ENCODE data around the gene EIF4B. TPM values are rescaled to one million over a fixed set of nuclear protein-coding genes. Genes with fewer than 3 reads are reported as not detected.

The EIF4B gene
- total RNA-seq, 1 donor from 2014 or later, result 339 TPM

- Histone ChIP-seq H3K4me1 (peaks cover 12% of the 10 kb centered on the region), H3K9me3 (no peaks in the 10 kb centered on the region), H3K36me3 (no peaks in the 10 kb centered on the region), H3K27me3 (no peaks in the 10 kb centered on the region), H3K4me3 (no peak overlapping the region), H3K27ac (no peak overlapping the region)
- no peak for DNase-seq (ENCODE audit: extremely low spot score in 2 of 2)
- TF ChIP-seq POLR2AphosphoS5 (IDR thresholded peaks at IDR 0.05; ENCODE audit: insufficient read depth in 1 of 2, low read depth in 1 of 2) (no peak), POLR2A (IDR thresholded peaks at IDR 0.05) (no peak)
- TF ChIP-seq, protein P1, sequence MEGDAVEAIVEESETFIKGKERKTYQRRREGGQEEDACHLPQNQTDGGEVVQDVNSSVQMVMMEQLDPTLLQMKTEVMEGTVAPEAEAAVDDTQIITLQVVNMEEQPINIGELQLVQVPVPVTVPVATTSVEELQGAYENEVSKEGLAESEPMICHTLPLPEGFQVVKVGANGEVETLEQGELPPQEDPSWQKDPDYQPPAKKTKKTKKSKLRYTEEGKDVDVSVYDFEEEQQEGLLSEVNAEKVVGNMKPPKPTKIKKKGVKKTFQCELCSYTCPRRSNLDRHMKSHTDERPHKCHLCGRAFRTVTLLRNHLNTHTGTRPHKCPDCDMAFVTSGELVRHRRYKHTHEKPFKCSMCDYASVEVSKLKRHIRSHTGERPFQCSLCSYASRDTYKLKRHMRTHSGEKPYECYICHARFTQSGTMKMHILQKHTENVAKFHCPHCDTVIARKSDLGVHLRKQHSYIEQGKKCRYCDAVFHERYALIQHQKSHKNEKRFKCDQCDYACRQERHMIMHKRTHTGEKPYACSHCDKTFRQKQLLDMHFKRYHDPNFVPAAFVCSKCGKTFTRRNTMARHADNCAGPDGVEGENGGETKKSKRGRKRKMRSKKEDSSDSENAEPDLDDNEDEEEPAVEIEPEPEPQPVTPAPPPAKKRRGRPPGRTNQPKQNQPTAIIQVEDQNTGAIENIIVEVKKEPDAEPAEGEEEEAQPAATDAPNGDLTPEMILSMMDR (IDR thresholded peaks at IDR 0.05), result no peak
- intact Hi-C loops (cut with DNase I), result no loop called here
Observed at GRCh38 chr12:52969166-52969795, 37.0 kb upstream of the EIF4B start.

DNA sequence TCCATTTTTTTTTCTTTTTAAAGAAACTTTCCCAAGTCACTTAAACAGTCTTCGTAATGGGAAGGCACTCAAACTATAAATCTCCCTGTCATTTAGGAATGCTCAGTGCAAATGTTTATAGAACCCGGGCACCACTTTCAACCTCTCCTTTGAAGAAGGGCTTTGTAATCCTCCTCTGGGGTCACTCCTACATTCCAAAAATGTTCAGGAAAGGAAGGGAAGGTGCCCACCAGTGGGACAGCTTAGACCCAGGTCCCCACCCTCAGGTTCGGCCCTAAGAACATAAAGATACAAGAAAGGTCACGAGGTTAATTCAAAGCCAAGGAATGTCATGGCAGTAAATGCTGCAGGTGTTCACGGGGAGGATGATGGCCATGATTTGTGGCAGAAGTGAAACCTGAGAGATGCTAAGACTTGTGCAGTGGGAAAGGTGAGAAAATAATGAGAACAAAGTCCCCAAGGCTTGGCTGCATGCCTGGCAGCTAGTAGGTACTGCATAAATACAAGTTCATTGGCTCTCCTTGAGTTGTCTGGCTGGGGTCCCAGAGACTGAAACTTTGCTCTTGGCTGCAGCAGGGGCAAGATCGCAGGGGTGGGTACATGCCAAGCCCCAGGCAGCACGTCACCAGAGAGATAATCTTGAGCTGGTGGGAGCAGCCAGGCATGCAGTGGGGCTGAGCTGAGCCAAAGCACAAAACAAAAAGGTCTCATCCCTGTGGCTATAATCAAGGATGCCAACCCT, 36.3 kb upstream of the EIF4B start:
- intact Hi-C loops (cut with DNase I), result loop anchor here (10.0 kb wide), 1 partner anchor 825 kb away; no protein-coding TSS in a partner anchor
- peaks cover 10% of the 10 kb centered on the region for H3K4me1 ChIP-seq

GRCh38 chr12:52971679-52972329, 34.5 kb upstream of the EIF4B start:
- intact Hi-C loops (cut with DNase I), result loop anchor here (10.0 kb wide), 1 partner anchor 827 kb away; no protein-coding TSS in a partner anchor
- Histone ChIP-seq H3K36me3 (no peaks in the 10 kb centered on the region), H3K27ac (peak overlapping the region; percentile 34), H3K4me1 (peaks cover 7% of the 10 kb centered on the region), H3K27me3 (no peaks in the 10 kb centered on the region), H3K9me3 (no peaks in the 10 kb centered on the region), H3K4me3 (no peak overlapping the region)
- TF ChIP-seq, protein P1 (IDR thresholded peaks at IDR 0.05), result no peak
- TF ChIP-seq POLR2AphosphoS5 (IDR thresholded peaks at IDR 0.05; ENCODE audit: insufficient read depth in 1 of 2, low read depth in 1 of 2), result peak in 1 of 2 donors; percentile 15
- DNase-seq (ENCODE audit: extremely low spot score in 2 of 2), result no peak

More for the DNA sequence above, 36.3 kb upstream of the EIF4B start:
- H3K4me3 ChIP-seq, result no peak overlapping the region
- DNase-seq (ENCODE audit: extremely low spot score in 2 of 2), result no peak
- TF ChIP-seq POLR2A (IDR thresholded peaks at IDR 0.05) (no peak), POLR2AphosphoS5 (IDR thresholded peaks at IDR 0.05; ENCODE audit: insufficient read depth in 1 of 2, low read depth in 1 of 2) (no peak)
- TF ChIP-seq, protein P1 (IDR thresholded peaks at IDR 0.05), result no peak
- no peaks in the 10 kb centered on the region for H3K9me3 ChIP-seq
- no peaks in the 10 kb centered on the region for H3K27me3 ChIP-seq
- H3K36me3 ChIP-seq, result no peaks in the 10 kb centered on the region
- no peak overlapping the region for H3K27ac ChIP-seq

DNA sequence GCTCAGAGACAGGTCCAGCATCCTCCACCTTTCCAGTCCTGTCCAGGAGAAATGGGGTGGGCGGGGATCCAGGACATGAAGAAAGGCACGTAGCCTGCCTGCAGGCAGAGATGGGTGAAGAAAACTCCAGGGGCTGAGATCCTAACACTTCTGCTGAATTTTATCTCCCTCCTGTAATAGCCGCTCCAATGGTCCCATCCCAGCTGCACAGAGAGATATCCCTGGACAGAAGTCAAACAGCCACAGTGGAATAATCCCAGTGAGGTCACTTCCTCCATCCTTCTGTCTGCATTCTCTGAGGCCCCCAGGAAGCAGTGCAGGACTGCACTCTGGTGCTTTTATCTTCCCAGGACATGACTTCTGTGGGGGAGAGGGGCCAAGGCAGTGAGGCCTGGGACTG, 31.1 kb upstream of the EIF4B start:
- TF ChIP-seq POLR2A (IDR thresholded peaks at IDR 0.05) (no peak), POLR2AphosphoS5 (IDR thresholded peaks at IDR 0.05; ENCODE audit: insufficient read depth in 1 of 2, low read depth in 1 of 2) (no peak)
- TF ChIP-seq, protein P1 (IDR thresholded peaks at IDR 0.05), result no peak
- Histone ChIP-seq H3K27ac (no peak overlapping the region), H3K4me3 (no peak overlapping the region), H3K36me3 (no peaks in the 10 kb centered on the region), H3K27me3 (no peaks in the 10 kb centered on the region), H3K4me1 (peaks cover 7% of the 10 kb centered on the region), H3K9me3 (no peaks in the 10 kb centered on the region)
- intact Hi-C loops (cut with DNase I), result loop anchor here (10.0 kb wide), 1 partner anchor 830 kb away; no protein-coding TSS in a partner anchor
- no peak for DNase-seq (ENCODE audit: extremely low spot score in 2 of 2)
